WTC11 (cell line): ENCODE results near the gene GRM7. TPM values are rescaled to one million over a fixed set of nuclear protein-coding genes. Genes with fewer than 3 reads are reported as not detected.

ENCODE experiments used
- ATAC-seq: fragments of 200-7000 bp; cut with Tn5 transposase; 2 replicates; pipeline ENCODE4 v1.10.0; 2021; ENCODE audit warnings: mild to moderate bottlenecking, moderate library complexity
- CTCF ChIA-PET: fragments of 300-600 bp; sonication (Branson Sonifier 250); formaldehyde crosslinking; loops from one replicate; lab custom pipeline; 2021; ENCODE audit warnings: antibody characterized with exemption; lab: Charles Lee
- POLR2A ChIA-PET: fragments of 350-600 bp; sonication (Branson Sonifier 250); formaldehyde crosslinking; loops from one replicate; lab custom pipeline; 2021; ENCODE audit warnings: antibody characterized with exemption; lab: Charles Lee
- DNase-seq: peaks from one replicate; pipeline ENCODE4 v3.0.0; 2021; ENCODE audit warnings: low spot score
- H3K27ac Mint-ChIP-seq: 2 replicates; pipeline ENCODE4 v1.8.0; 2021; ENCODE audit warnings: mixed read lengths
- H3K27me3 Mint-ChIP-seq: 2 replicates; pipeline ENCODE4 v1.8.0; 2021; ENCODE audit warnings: low read depth, mild to moderate bottlenecking, moderate library complexity, mixed read lengths
- H3K36me3 Mint-ChIP-seq: 2 replicates; pipeline ENCODE4 v1.8.0; 2021; ENCODE audit warnings: mixed read lengths
- H3K4me1 Mint-ChIP-seq: 2 replicates; pipeline ENCODE4 v1.8.0; 2022; ENCODE audit warnings: mixed read lengths
- H3K4me3 Mint-ChIP-seq: 2 replicates; pipeline ENCODE4 v1.8.0; 2021; ENCODE audit warnings: mild to moderate bottlenecking, moderate library complexity, mixed read lengths
- H3K9me3 Mint-ChIP-seq: 2 replicates; pipeline ENCODE4 v1.8.0; 2021; ENCODE audit warnings: mixed read lengths
- CREM ChIP-seq: sonication (generic); formaldehyde crosslinking; IDR thresholded peaks from 2 replicates; pipeline ENCODE4 v1.8.1; 2022; ENCODE audit warnings: mild to moderate bottlenecking, missing genetic modification reagents, moderate library complexity
- ESRRA ChIP-seq: sonication (generic); formaldehyde crosslinking; IDR thresholded peaks from 2 replicates; pipeline ENCODE4 v1.8.1; 2022; ENCODE audit warnings: mild to moderate bottlenecking, missing genetic modification reagents, borderline replicate concordance
- JUN ChIP-seq: sonication (generic); formaldehyde crosslinking; IDR thresholded peaks from 2 replicates; pipeline ENCODE4 v1.8.0; 2023; ENCODE audit warnings: mild to moderate bottlenecking, missing genetic modification reagents
- NFATC4 ChIP-seq: fragments of 250-450 bp; sonication (Bioruptor Pico); IDR thresholded peaks from 2 replicates; pipeline ENCODE4 v1.9.0; 2021; ENCODE audit warnings: mild to moderate bottlenecking
- NR1H2 ChIP-seq: sonication (generic); formaldehyde crosslinking; IDR thresholded peaks from 2 replicates; pipeline ENCODE4 v1.9.0; 2021; ENCODE audit warnings: mild to moderate bottlenecking, moderate library complexity, missing genetic modification reagents
- PRRX2 ChIP-seq: fragments of 250-450 bp; sonication (Bioruptor Pico); IDR thresholded peaks from 2 replicates; pipeline ENCODE4 v1.8.0; 2021; ENCODE audit warnings: mild to moderate bottlenecking
- TP53 ChIP-seq: sonication (generic); formaldehyde crosslinking; IDR thresholded peaks from 2 replicates; pipeline ENCODE4 v1.8.1; 2023; ENCODE audit warnings: mild to moderate bottlenecking, missing genetic modification reagents
- ZNF138 ChIP-seq: sonication (generic); formaldehyde crosslinking; conservative IDR thresholded peaks from 2 replicates; pipeline ENCODE4 v1.8.1; 2022; ENCODE audit warnings: mild to moderate bottlenecking, moderate library complexity, missing genetic modification reagents
- ZNF317 ChIP-seq: sonication (generic); formaldehyde crosslinking; IDR thresholded peaks from 2 replicates; pipeline ENCODE4 v1.8.1; 2023; ENCODE audit warnings: low read depth, mild to moderate bottlenecking, moderate library complexity, missing genetic modification reagents, borderline replicate concordance
- total RNA-seq: library from RNA; stranded (reverse); gene quantifications from 3 replicates; pipeline ENCODE4 v1.2.3, GENCODE V29; 2021
- TF ChIP-seq, protein P1 (sequence below): fragments of 250-450 bp; sonication (Bioruptor Pico); conservative IDR thresholded peaks from 2 replicates; pipeline ENCODE4 v1.9.0; 2021; ENCODE audit warnings: mild to moderate bottlenecking
- TF ChIP-seq, protein P2 (sequence below): sonication (generic); formaldehyde crosslinking; IDR thresholded peaks from 2 replicates; pipeline ENCODE4 v1.8.1; 2023; ENCODE audit warnings: mild to moderate bottlenecking, missing genetic modification reagents, borderline replicate concordance
- TF ChIP-seq, protein P3 (sequence below): sonication (generic); formaldehyde crosslinking; IDR thresholded peaks from 2 replicates; pipeline ENCODE4 v1.8.0; 2022; ENCODE audit warnings: mild to moderate bottlenecking, missing genetic modification reagents
- TF ChIP-seq, protein P4 (sequence below): fragments of 250-450 bp; sonication (Bioruptor Pico); IDR thresholded peaks from 2 replicates; pipeline ENCODE4 v1.8.0; 2021; ENCODE audit warnings: mild to moderate bottlenecking
- TF ChIP-seq, protein P5 (sequence below): sonication (generic); formaldehyde crosslinking; IDR thresholded peaks from 2 replicates; pipeline ENCODE4 v1.8.0; 2023; ENCODE audit warnings: missing genetic modification reagents, mild to moderate bottlenecking, borderline replicate concordance
- TF ChIP-seq, protein P6 (sequence below): sonication (generic); formaldehyde crosslinking; IDR thresholded peaks from 2 replicates; pipeline ENCODE4 v1.8.1; 2022; ENCODE audit warnings: mild to moderate bottlenecking, missing genetic modification reagents, moderate library complexity, borderline replicate concordance

Gene GRM7
- total RNA-seq, 1 experiment from 2014 or later: 0.42 TPM

DNA sequence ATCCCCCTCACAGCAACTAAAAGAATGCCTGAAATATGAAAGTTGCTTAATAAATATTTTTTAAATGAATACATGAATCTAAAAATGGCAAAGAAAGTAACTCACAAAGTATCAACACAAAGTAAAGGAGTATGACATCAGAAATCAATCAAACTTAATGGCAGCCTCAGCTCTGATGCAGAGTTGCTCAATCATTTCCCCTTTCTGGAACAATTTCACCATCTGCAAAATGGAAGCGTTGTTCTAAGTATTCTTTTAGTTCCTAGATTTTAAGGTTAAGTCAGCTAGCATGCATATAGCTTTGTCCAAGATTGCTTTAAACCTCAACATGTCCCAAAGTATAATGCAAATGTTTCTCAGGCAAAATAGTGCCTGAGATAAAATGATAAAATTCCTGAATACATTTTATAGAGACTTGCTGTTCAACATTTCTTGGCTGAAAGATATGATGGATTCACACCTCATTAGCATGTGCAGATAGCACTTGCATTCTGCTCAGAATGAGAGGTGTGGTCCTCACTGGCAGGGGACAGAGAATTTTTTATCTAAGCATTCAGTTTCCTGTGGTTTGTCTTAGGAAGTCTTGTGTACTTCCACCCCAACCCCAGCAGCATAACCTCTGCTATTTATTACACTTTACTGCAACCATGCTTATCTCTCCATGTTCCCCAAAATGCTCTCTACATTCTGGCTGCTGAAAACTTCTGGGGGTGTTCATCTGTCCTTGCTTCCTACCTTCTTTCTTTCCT lies 429.3 kb downstream of the GRM7 start:
- no peak for DNase-seq
- H3K27me3 Mint-ChIP-seq: no peaks in the 10 kb centered on the region
- no peaks in the 10 kb centered on the region for H3K9me3 Mint-ChIP-seq
- ChIA-PET CTCF (no interaction called here), POLR2A (no interaction called here)
- H3K36me3 Mint-ChIP-seq: no peaks in the 10 kb centered on the region
- no peaks in the 10 kb centered on the region for H3K4me1 Mint-ChIP-seq
- no peak overlapping the region for H3K4me3 Mint-ChIP-seq
- no peak overlapping the region for H3K27ac Mint-ChIP-seq
- TF ChIP-seq NR1H2 (CRISPR knock-in tag): no peak
- TF ChIP-seq, protein P1, sequence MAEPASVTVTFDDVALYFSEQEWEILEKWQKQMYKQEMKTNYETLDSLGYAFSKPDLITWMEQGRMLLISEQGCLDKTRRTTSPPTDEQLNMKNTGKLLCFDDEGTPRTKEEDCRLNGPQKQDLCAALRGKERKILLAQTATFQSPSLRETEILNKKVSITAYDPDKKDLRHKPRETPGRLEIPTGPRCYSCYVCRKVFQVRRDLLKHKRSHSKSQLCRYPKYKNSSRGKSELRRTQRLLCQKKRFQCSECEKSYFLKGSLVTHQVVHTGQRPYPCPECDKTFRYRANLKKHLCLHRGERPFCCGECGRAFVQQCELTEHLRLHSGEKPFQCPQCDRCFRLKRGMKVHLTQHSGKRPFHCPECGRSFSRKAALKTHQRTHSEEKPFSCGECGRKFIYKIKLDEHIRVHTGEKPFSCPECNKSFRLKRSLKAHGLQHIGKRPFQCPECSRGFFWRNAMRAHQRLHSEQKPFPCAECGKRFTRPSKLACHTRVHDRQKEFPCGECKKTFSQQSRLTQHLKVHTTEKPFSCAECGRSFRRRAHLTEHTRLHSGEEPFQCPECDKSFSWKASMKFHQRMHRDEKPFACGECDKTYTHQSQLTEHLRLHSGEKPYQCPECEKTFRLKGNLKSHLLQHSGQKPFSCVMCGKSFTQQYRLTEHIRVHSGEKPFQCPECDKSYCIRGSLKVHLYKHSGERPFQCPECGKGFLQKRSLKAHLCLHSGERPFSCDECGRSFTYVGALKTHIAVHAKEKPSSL: no peak
- TF ChIP-seq, protein P2, sequence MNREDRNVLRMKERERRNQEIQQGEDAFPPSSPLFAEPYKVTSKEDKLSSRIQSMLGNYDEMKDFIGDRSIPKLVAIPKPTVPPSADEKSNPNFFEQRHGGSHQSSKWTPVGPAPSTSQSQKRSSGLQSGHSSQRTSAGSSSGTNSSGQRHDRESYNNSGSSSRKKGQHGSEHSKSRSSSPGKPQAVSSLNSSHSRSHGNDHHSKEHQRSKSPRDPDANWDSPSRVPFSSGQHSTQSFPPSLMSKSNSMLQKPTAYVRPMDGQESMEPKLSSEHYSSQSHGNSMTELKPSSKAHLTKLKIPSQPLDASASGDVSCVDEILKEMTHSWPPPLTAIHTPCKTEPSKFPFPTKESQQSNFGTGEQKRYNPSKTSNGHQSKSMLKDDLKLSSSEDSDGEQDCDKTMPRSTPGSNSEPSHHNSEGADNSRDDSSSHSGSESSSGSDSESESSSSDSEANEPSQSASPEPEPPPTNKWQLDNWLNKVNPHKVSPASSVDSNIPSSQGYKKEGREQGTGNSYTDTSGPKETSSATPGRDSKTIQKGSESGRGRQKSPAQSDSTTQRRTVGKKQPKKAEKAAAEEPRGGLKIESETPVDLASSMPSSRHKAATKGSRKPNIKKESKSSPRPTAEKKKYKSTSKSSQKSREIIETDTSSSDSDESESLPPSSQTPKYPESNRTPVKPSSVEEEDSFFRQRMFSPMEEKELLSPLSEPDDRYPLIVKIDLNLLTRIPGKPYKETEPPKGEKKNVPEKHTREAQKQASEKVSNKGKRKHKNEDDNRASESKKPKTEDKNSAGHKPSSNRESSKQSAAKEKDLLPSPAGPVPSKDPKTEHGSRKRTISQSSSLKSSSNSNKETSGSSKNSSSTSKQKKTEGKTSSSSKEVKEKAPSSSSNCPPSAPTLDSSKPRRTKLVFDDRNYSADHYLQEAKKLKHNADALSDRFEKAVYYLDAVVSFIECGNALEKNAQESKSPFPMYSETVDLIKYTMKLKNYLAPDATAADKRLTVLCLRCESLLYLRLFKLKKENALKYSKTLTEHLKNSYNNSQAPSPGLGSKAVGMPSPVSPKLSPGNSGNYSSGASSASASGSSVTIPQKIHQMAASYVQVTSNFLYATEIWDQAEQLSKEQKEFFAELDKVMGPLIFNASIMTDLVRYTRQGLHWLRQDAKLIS (CRISPR knock-in tag): no peak
- no peak for TF ChIP-seq CREM (CRISPR knock-in tag)
- no peak for TF ChIP-seq JUN (CRISPR knock-in tag)
- ATAC-seq: no peak

DNA sequence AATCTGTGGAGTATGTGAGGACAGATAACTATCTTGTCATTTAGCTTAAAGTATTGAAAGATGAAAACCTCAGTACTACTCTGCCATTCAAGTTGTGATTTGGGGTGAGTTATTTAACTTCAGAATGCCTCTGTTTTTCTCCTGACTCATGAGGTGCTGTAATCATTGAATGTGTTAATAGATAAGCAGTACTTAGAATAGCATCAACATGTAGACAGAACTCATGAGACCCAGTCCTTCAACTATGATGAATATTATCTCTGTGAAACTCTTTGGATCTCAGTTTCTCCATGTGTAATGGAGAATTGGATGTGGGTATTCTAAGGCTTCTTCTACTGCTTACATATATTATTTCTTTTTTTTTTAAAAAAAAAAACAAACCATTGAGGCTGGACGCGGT lies 431.4 kb downstream of the GRM7 start:
- Mint-ChIP-seq H3K9me3 (peaks cover 4% of the 10 kb centered on the region; the same call in 1 of the 2 replicates), H3K4me1 (no peaks in the 10 kb centered on the region), H3K27ac (no peak overlapping the region), H3K36me3 (no peaks in the 10 kb centered on the region), H3K27me3 (no peaks in the 10 kb centered on the region), H3K4me3 (no peak overlapping the region)
- CTCF ChIA-PET: no interaction called here
- no peak for TF ChIP-seq NFATC4
- TF ChIP-seq, protein P3, sequence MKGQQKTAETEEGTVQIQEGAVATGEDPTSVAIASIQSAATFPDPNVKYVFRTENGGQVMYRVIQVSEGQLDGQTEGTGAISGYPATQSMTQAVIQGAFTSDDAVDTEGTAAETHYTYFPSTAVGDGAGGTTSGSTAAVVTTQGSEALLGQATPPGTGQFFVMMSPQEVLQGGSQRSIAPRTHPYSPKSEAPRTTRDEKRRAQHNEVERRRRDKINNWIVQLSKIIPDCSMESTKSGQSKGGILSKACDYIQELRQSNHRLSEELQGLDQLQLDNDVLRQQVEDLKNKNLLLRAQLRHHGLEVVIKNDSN: no peak
- TF ChIP-seq, protein P4, sequence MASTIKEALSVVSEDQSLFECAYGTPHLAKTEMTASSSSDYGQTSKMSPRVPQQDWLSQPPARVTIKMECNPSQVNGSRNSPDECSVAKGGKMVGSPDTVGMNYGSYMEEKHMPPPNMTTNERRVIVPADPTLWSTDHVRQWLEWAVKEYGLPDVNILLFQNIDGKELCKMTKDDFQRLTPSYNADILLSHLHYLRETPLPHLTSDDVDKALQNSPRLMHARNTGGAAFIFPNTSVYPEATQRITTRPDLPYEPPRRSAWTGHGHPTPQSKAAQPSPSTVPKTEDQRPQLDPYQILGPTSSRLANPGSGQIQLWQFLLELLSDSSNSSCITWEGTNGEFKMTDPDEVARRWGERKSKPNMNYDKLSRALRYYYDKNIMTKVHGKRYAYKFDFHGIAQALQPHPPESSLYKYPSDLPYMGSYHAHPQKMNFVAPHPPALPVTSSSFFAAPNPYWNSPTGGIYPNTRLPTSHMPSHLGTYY (CRISPR knock-in tag): no peak
- no peak for TF ChIP-seq ZNF138 (CRISPR knock-in tag)
- TF ChIP-seq PRRX2 (CRISPR knock-in tag): no peak
- TF ChIP-seq, protein P5, sequence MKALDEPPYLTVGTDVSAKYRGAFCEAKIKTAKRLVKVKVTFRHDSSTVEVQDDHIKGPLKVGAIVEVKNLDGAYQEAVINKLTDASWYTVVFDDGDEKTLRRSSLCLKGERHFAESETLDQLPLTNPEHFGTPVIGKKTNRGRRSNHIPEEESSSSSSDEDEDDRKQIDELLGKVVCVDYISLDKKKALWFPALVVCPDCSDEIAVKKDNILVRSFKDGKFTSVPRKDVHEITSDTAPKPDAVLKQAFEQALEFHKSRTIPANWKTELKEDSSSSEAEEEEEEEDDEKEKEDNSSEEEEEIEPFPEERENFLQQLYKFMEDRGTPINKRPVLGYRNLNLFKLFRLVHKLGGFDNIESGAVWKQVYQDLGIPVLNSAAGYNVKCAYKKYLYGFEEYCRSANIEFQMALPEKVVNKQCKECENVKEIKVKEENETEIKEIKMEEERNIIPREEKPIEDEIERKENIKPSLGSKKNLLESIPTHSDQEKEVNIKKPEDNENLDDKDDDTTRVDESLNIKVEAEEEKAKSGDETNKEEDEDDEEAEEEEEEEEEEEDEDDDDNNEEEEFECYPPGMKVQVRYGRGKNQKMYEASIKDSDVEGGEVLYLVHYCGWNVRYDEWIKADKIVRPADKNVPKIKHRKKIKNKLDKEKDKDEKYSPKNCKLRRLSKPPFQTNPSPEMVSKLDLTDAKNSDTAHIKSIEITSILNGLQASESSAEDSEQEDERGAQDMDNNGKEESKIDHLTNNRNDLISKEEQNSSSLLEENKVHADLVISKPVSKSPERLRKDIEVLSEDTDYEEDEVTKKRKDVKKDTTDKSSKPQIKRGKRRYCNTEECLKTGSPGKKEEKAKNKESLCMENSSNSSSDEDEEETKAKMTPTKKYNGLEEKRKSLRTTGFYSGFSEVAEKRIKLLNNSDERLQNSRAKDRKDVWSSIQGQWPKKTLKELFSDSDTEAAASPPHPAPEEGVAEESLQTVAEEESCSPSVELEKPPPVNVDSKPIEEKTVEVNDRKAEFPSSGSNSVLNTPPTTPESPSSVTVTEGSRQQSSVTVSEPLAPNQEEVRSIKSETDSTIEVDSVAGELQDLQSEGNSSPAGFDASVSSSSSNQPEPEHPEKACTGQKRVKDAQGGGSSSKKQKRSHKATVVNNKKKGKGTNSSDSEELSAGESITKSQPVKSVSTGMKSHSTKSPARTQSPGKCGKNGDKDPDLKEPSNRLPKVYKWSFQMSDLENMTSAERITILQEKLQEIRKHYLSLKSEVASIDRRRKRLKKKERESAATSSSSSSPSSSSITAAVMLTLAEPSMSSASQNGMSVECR: no peak
- no peak for TF ChIP-seq ESRRA (CRISPR knock-in tag)
- no peak for TF ChIP-seq ZNF317 (CRISPR knock-in tag)
- TF ChIP-seq, protein P6, sequence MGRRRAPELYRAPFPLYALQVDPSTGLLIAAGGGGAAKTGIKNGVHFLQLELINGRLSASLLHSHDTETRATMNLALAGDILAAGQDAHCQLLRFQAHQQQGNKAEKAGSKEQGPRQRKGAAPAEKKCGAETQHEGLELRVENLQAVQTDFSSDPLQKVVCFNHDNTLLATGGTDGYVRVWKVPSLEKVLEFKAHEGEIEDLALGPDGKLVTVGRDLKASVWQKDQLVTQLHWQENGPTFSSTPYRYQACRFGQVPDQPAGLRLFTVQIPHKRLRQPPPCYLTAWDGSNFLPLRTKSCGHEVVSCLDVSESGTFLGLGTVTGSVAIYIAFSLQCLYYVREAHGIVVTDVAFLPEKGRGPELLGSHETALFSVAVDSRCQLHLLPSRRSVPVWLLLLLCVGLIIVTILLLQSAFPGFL (CRISPR knock-in tag): no peak
- TF ChIP-seq TP53 (CRISPR knock-in tag): no peak
- ATAC-seq: no peak
- DNase-seq: no peak
- POLR2A ChIA-PET: no interaction called here
